ENCODE measurements around the gene SH3RF1.

SH3RF1 gene

GRCh38 chr4:169275180-169275579 is 4.4 kb upstream of the SH3RF1 start:
- DNase-seq (ENCODE audit: low spot score) = no peak

DNA sequence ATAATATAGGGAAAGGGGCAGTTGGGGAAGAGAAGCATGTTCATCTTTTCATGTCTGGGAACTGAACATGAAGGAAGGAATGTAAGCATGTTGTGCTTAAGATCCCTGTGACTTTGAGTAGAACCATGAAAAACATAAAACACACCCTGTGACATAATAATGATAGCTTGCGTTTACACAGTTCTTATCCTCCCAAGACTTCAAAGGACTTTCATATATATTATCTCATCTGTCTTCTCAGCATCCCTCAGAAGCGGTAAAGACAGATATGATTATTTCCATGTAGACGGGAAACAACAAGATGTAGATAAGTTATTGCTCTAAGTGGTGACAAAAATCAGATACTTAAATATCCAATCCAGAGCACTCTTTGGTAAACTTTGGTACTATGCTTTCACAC is 3.3 kb upstream of the SH3RF1 start:
- no peak for DNase-seq (ENCODE audit: low spot score)

GRCh38 chr4:169272265-169272886 is 1.6 kb upstream of the SH3RF1 start:
- no peak for DNase-seq (ENCODE audit: low spot score)

DNA sequence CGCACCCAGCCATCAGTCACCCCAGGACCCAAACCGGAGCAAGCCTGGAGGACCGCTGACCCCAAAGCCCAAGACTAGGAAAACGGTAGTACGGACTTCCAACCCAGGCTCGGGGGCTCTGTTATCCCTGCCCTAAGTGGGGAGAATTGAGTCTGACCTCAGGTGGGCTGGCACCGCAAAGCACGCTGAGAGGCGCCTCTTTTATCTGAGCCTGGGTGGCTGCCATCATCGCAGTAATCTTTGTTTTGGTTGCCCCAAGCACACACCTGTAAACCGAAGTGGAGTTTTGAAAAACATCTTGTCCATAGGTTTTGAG is 894 bp upstream of the SH3RF1 start:
- no peak for DNase-seq (ENCODE audit: low spot score)

DNA sequence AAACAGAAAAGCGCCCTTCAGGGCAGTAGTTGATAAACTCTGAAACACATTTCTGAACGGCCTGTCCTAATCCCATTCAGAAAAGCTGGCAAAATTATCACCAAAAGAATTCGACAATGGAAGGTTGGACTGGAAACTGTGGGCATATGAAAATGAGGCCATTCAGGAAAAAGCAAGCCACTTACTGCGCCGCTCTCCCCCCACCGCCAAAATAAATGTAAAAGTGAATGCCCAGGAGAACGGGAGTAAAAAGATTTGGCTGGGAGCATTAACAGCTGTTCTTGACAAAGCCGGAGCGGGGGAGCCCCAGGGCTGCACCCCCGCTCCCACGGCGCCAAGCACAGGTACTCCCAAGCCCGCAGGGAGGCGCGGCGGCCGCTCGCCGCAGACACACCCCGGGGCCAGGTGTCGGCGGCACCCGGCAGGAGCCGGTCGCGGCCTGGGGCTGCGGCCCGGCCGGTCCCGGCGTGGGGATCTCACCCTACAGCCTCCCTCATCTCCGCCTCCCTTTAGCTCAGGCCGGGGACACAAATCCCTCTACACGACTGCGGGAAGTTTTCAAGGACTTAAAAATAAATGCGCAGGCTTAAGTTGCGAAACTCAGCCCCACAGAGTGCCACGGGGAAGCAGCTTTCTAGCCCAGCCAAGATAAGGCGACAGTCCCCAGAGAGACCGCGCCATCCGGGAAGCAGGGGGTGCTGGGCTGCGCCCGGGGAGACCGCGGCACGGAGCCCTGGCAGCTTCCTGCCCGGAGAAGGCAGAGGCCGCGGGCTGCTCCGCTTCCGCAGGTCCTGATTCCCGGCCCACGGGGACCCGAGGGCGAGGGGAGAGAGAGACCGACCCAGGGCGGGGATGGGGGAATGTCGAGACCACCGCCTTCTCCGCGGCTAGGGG is 593 bp downstream of the SH3RF1 start:
- DNase-seq (ENCODE audit: low spot score) = no peak

- no peak for DNase-seq (ENCODE audit: low spot score)
Measured at GRCh38 chr4:169268951-169269760, 1.6 kb downstream of the SH3RF1 start.

GRCh38 chr4:169267070-169267469 is 3.7 kb downstream of the SH3RF1 start:
- DNase-seq (ENCODE audit: low spot score) = no peak

DNA sequence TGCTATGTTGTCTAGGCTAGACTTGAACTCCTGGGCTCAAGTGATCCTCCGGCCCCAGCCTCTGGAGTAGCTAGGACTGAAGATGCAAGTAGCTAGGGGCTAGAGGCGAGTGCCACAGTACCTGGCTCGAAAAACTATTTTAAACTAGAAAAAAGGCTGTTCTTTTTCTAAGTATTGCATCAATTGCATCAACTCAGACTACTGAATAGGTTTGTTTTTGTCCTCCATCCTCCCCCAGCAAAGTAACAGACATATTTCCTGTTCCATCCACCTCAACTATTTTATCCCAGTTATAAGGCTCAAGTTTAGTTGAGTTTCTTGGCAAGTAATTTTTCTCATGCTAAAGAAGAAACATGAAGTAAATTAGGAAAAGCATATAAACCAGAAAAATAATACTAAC is 4.1 kb downstream of the SH3RF1 start:
- DNase-seq (ENCODE audit: low spot score) = no peak

DNA sequence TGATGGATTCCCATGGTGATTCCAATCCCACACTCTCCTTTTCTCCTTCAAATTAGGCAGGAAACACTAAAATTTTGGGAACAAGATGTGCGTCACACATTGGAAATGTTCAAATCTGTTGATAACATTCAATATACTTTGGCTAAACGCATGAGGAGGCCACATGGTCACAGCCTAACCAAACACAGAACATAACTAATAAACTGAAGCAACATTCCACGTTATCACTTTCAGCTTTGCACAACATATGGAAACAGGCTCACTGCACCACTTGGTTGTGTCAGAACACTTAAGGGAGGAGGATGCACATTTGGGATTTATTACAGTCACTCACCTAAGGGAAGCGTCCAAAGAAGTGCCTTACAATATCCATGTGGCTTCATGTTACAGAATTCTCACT is 4.7 kb downstream of the SH3RF1 start:
- DNase-seq (ENCODE audit: low spot score) = no peak

- no peak for DNase-seq (ENCODE audit: low spot score)
Measured at GRCh38 chr4:169263791-169264392, 6.9 kb downstream of the SH3RF1 start.

DNA sequence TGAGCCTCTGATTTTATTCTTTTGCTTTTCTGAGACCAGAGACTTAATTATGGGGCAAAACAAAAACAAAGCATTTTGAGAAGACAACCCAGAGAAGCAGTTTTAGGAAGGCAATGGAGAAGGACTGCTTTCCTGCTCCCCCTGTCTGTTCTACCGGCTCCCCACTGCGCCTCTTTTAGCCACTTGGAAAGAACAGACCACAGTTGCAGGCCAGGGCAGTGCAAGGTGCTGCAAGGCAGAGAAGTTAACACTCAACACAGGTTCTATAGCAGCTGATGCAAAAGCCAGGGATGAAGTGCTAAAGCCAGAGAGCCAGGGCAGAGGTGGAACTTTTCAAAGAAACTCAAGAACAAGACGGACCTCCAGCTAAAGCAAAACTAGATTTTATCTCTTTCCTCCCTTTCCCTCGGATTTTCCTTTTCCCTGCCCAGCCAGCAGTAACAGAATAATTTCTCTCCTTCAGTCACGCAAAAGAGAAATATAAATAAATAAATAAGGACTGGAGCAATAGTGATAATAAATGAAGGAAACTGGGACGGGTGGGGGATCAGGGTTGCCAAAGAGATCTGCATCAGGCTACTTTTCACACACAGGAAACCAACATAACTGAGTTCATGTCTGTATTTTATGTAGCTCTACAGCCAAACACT is 10.4 kb downstream of the SH3RF1 start:
- DNase-seq (ENCODE audit: low spot score) = no peak

- no peak for DNase-seq (ENCODE audit: low spot score)
Measured at GRCh38 chr4:169259271-169259670, 11.5 kb downstream of the SH3RF1 start.

- no peak for DNase-seq (ENCODE audit: low spot score)
Measured at GRCh38 chr4:169258141-169258540, 12.6 kb downstream of the SH3RF1 start.

GRCh38 chr4:169256856-169257761 is 13.6 kb downstream of the SH3RF1 start:
- DNase-seq (ENCODE audit: low spot score) = no peak

DNA sequence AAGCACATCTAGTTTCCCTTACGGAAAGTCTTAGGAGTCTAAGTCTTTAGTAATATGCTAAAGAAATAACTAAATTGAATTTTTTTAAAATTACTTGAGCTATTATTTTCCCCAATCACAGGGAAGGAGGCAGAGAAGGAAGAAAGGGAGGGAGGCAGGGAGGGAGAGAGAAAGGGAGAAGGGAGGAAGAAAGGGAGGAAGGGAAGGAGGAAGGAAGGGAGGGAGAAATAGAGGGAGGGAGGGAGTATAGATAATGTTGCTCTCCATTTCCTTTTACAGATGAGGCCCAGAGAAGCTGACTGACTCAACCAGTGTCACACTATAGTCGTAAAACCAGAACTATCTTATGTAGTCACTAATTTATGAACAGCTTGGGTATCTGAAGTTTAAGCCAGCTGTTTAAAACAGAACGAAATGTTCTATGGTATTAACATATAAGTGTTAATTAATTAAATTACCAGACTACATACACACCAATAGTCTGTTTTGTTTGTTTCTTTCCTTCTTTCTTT is 14.6 kb downstream of the SH3RF1 start:
- no peak for DNase-seq (ENCODE audit: low spot score)

- no peak for DNase-seq (ENCODE audit: low spot score)
Measured at GRCh38 chr4:169254546-169254983, 16.2 kb downstream of the SH3RF1 start.

- no peak for DNase-seq (ENCODE audit: low spot score)
Measured at GRCh38 chr4:169253904-169254303, 16.9 kb downstream of the SH3RF1 start.

GRCh38 chr4:169253113-169253671 is 17.6 kb downstream of the SH3RF1 start:
- no peak for DNase-seq (ENCODE audit: low spot score)

- no peak for DNase-seq (ENCODE audit: low spot score)
Measured at GRCh38 chr4:169252339-169253112, 18.2 kb downstream of the SH3RF1 start.
